Thoracic aorta (tissue), 2 donors: ENCODE results near the gene ARSI. TPM values are rescaled to one million over a fixed set of nuclear protein-coding genes. Genes with fewer than 3 reads are reported as not detected.

Experiments used
- ATAC-seq: fragments of 150-250 bp; one replicate; pipeline ENCODE4 v1.8.0; 2017; ENCODE audit warnings: low read depth; ENCODE audit not compliant: insufficient number of reproducible peaks, low FRiP score
- DNase-seq: peaks from one replicate; pipeline ENCODE4 v3.0.0-alpha.2; 2020; ENCODE audit warnings: low spot score
- H3K27ac ChIP-seq, 2 donors: fragments of 200-600 bp; sonication (generic); 1 replicate in 1 of 2; 2 replicates in 1 of 2; pipeline ENCODE4 v1.5.1; 2016; ENCODE audit warnings: mild to moderate bottlenecking in 2 of 2, moderate library complexity in 2 of 2
- H3K27me3 ChIP-seq: fragments of 200-600 bp; sonication (generic); replicated peaks from 2 replicates; pipeline ENCODE4 v1.6.0; 2016; ENCODE audit warnings: mild to moderate bottlenecking; ENCODE audit not compliant: insufficient read depth
- H3K36me3 ChIP-seq: fragments of 200-600 bp; sonication (generic); one replicate; pipeline ENCODE4 v1.5.1; 2016
- H3K4me1 ChIP-seq, 2 donors: fragments of 200-600 bp; sonication (generic); 1 replicate in 1 of 2; 2 replicates in 1 of 2; pipeline versions ENCODE4 v1.5.1 to v1.6.0; 2016; ENCODE audit warnings: low read depth in 2 of 2, mild to moderate bottlenecking in 1 of 2; ENCODE audit not compliant: control insufficient read depth in 1 of 2
- H3K4me3 ChIP-seq: fragments of 200-600 bp; sonication (generic); 2 replicates; pipeline ENCODE4 v1.5.1; 2016; ENCODE audit warnings: mild to moderate bottlenecking
- H3K9me3 ChIP-seq: fragments of 200-600 bp; sonication (generic); 2 replicates; pipeline ENCODE4 v1.5.1; 2016
- CTCF ChIP-seq: fragments of 200-600 bp; sonication (generic); IDR thresholded peaks from one replicate; pipeline ENCODE4 v1.5.1; 2019; ENCODE audit warnings: antibody characterized with exemption
- total RNA-seq, 2 donors: library from RNA; depleted of rRNA; stranded (reverse); fragments of >200 nt; gene quantifications; one replicate each; pipeline versions ENCODE4 v1.1.0 to v1.2.3, GENCODE V29; 2016

ARSI gene
- total RNA-seq, 2 donors from 2014 or later: 0.41 to 4.3 TPM

GRCh38 chr5:150309886-150310239 lies 7.2 kb upstream of the ARSI start:
- Histone ChIP-seq H3K36me3 (no peaks in the 10 kb centered on the region), H3K27me3 (no peaks in the 10 kb centered on the region), H3K4me3 (no peak overlapping the region), H3K9me3 (no peaks in the 10 kb centered on the region), H3K4me1 (no peaks in the 10 kb centered on the region), H3K27ac (no peak overlapping the region)
- ATAC-seq: no peak
- no peak for TF ChIP-seq CTCF
- no peak for DNase-seq

- DNase-seq (no peak), ATAC-seq (no peak)
- Histone ChIP-seq H3K4me1 (no peaks in the 10 kb centered on the region), H3K4me3 (no peak overlapping the region), H3K27ac (no peak overlapping the region), H3K9me3 (no peaks in the 10 kb centered on the region), H3K27me3 (no peaks in the 10 kb centered on the region), H3K36me3 (no peaks in the 10 kb centered on the region)
- TF ChIP-seq CTCF: no peak
Observed at GRCh38 chr5:150309101-150309885, 6.6 kb upstream of the ARSI start.

- Histone ChIP-seq H3K4me1 (peaks cover under 1 to 7% of the 10 kb centered on the region in 2 donors), H3K4me3 (no peak overlapping the region), H3K27me3 (no peaks in the 10 kb centered on the region), H3K36me3 (no peaks in the 10 kb centered on the region), H3K27ac (no peak overlapping the region), H3K9me3 (no peaks in the 10 kb centered on the region)
- no peak for ATAC-seq
- TF ChIP-seq CTCF: no peak
- DNase-seq: no peak
Observed at GRCh38 chr5:150307617-150308426, 5.1 kb upstream of the ARSI start.

GRCh38 chr5:150306775-150307174 lies 4.1 kb upstream of the ARSI start:
- H3K4me1 ChIP-seq: peaks cover 3 to 17% of the 10 kb centered on the region in 2 donors
- no peak for DNase-seq
- no peak for TF ChIP-seq CTCF
- H3K36me3 ChIP-seq: no peaks in the 10 kb centered on the region
- H3K27me3 ChIP-seq: no peaks in the 10 kb centered on the region
- H3K27ac ChIP-seq: no peak overlapping the region
- H3K9me3 ChIP-seq: no peaks in the 10 kb centered on the region
- H3K4me3 ChIP-seq: no peak overlapping the region
- no peak for ATAC-seq

GRCh38 chr5:150305557-150305956 lies 2.9 kb upstream of the ARSI start:
- H3K36me3 ChIP-seq: no peaks in the 10 kb centered on the region
- H3K4me1 ChIP-seq: peaks cover 3 to 21% of the 10 kb centered on the region in 2 donors
- H3K27ac ChIP-seq: no peak overlapping the region
- ATAC-seq: no peak
- DNase-seq: no peak
- no peaks in the 10 kb centered on the region for H3K9me3 ChIP-seq
- TF ChIP-seq CTCF: no peak
- no peaks in the 10 kb centered on the region for H3K27me3 ChIP-seq
- no peak overlapping the region for H3K4me3 ChIP-seq
